Tibial nerve (tissue), 4 donors: ENCODE measurements around the gene IL1RL1. TPM values are rescaled to one million over a fixed set of nuclear protein-coding genes. Genes with fewer than 3 reads are reported as not detected.

ENCODE experiments used
- DNase-seq, 2 donors: peaks; one replicate each; pipeline ENCODE4 v3.0.0-alpha.2; 2019; ENCODE audit warnings: low spot score in 2 of 2
- H3K27ac ChIP-seq, 4 donors: fragments of 200-600 bp; sonication (generic) in 3 of 4; one replicate each; pipeline ENCODE4 v1.5.1; 2017 to 2019; ENCODE audit warnings: mild to moderate bottlenecking in 1 of 4
- H3K27me3 ChIP-seq, 2 donors: fragments of 200-600 bp; sonication (generic) in 1 of 2; one replicate each; pipeline versions ENCODE4 v1.5.1 to v1.6.0; 2017 to 2019
- H3K36me3 ChIP-seq, 3 donors: fragments of 200-600 bp; sonication (generic); one replicate each; pipeline ENCODE4 v1.5.1; 2018 to 2019
- H3K4me1 ChIP-seq, 4 donors: fragments of 200-600 bp; sonication (generic) in 3 of 4; one replicate each; pipeline ENCODE4 v1.5.1; 2017 to 2019
- H3K4me3 ChIP-seq, 4 donors: fragments of 200-600 bp; sonication (generic) in 3 of 4; one replicate each; pipeline ENCODE4 v1.5.1; 2017 to 2019; ENCODE audit warnings: mild to moderate bottlenecking in 1 of 4, moderate library complexity in 1 of 4
- H3K9me3 ChIP-seq, 4 donors: fragments of 200-600 bp; sonication (generic) in 3 of 4; one replicate each; pipeline ENCODE4 v1.5.1; 2017 to 2019
- CTCF ChIP-seq, 5 experiments: fragments of 200-600 bp in 3 of 5; fragments of 450-650 bp in 2 of 5; sonication (generic) in 3 of 5; IDR thresholded peaks; one replicate each; pipeline ENCODE4 v1.5.1; 2016 to 2019; ENCODE audit warnings: antibody characterized with exemption in 5 of 5, mild to moderate bottlenecking in 3 of 5, moderate library complexity in 2 of 5
- EP300 ChIP-seq, 2 donors: sonication (generic); formaldehyde crosslinking; IDR thresholded peaks; one replicate each; pipeline ENCODE4 v1.6.1; 2017; ENCODE audit warnings: antibody characterized with exemption in 2 of 2, mild to moderate bottlenecking in 1 of 2
- POLR2A ChIP-seq, 2 donors: fragments of 450-650 bp; IDR thresholded peaks; one replicate each; pipeline ENCODE4 v1.6.1; 2017; ENCODE audit warnings: antibody characterized with exemption in 2 of 2, mild to moderate bottlenecking in 2 of 2, moderate library complexity in 2 of 2
- WGBS, 2 donors: methylation state at CpG; one replicate each; pipeline ENCODE4 v1.1.5; 2018; 5-methylcytosine and 5-hydroxymethylcytosine counted together
- total RNA-seq, 4 donors: library from RNA; depleted of rRNA; stranded (reverse); fragments of >200 nt; gene quantifications; one replicate each; pipeline ENCODE4 v1.1.0, GENCODE V29; 2016

The IL1RL1 gene
- total RNA-seq, 4 donors from 2014 or later: 3.9 to 17.7 (median 6.9) TPM

DNA sequence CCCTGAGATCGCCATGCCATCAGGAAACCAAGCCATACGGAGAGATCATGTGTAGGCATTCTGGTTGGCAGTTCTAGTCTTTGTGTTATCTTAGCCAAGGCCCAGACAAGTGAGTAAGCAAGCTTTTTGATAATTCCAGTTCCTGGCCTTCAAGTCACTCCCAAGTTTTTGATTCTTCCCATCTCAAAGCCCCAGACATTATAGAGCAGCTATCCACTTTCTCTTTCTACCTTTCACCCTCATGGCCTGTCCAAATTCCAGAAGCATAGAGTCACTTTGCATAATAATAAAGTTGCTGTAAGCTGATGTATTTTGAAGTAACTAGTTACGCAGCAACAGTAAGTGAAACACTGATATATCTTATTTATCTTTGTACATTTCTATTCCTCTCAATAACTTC, 26.8 kb upstream of the IL1RL1 start:
- H3K36me3 ChIP-seq: no peaks in the 10 kb centered on the region
- no peaks in the 10 kb centered on the region for H3K27me3 ChIP-seq
- 92 to 93% methylated on average over 3 of the region's 3 CpGs for WGBS, 2 donors
- TF ChIP-seq POLR2A (IDR thresholded peaks at IDR 0.05) (no peak), CTCF (IDR thresholded peaks at IDR 0.05) (no peak), EP300 (IDR thresholded peaks at IDR 0.05) (no peak)
- no peaks in the 10 kb centered on the region for H3K4me1 ChIP-seq
- no peak for DNase-seq
- no peaks in the 10 kb centered on the region for H3K9me3 ChIP-seq
- H3K27ac ChIP-seq: no peak overlapping the region
- H3K4me3 ChIP-seq: no peak overlapping the region

DNA sequence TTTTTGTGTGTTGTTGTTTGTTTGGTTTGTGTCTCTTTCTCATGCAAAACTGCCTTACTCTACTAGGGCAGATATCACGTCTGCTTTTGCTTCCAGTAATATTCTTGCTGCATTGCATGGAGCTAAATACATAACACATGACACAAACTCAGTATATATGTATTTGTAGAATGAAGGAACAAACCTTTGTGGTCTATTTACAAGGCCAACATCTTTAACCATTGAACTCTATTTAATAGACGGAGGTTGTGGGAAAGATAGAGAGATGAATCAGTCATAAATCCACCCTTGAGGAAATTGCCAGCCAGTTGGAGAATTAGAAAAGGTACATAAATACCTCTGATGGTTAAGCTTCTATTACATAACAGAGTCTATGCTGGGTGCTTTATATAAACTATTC, 26.0 kb upstream of the IL1RL1 start:
- Histone ChIP-seq H3K4me3 (no peak overlapping the region), H3K27me3 (no peaks in the 10 kb centered on the region), H3K36me3 (no peaks in the 10 kb centered on the region), H3K4me1 (no peaks in the 10 kb centered on the region), H3K9me3 (no peaks in the 10 kb centered on the region), H3K27ac (no peak overlapping the region)
- no peak for TF ChIP-seq EP300 (IDR thresholded peaks at IDR 0.05)
- no peak for TF ChIP-seq POLR2A (IDR thresholded peaks at IDR 0.05)
- TF ChIP-seq CTCF (IDR thresholded peaks at IDR 0.05): no peak
- no peak for DNase-seq
- WGBS, 2 donors: 82 to 86% methylated on average over 2 of the region's 2 CpGs

GRCh38 chr2:102286041-102286440, 25.3 kb upstream of the IL1RL1 start:
- no peak overlapping the region for H3K4me3 ChIP-seq
- TF ChIP-seq POLR2A (IDR thresholded peaks at IDR 0.05): no peak
- no peak for TF ChIP-seq CTCF (IDR thresholded peaks at IDR 0.05)
- no peak for TF ChIP-seq EP300 (IDR thresholded peaks at IDR 0.05)
- H3K4me1 ChIP-seq: no peaks in the 10 kb centered on the region
- no peaks in the 10 kb centered on the region for H3K27me3 ChIP-seq
- 50 to 63% methylated on average over 3 of the region's 3 CpGs for WGBS, 2 donors
- no peak overlapping the region for H3K27ac ChIP-seq
- H3K36me3 ChIP-seq: no peaks in the 10 kb centered on the region
- H3K9me3 ChIP-seq: no peaks in the 10 kb centered on the region
- no peak for DNase-seq

DNA sequence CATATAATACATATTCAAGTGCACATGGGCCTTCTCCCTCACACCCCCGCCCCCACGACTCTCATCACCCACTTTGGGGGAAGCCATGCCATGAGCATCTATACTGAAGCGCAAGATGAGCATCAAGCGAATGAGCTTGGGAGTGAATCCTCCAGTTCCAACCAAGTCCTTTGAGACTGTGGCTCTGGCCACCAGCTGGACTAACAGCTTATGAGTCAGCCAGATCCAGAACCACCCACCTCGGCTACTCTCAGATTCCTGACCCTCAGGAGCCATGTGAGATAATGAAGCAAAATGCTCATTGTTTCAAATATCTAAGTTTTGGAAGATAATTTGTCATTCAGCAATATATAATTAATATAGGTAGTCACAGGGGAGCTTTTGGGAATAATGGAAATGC, 22.2 kb upstream of the IL1RL1 start:
- 86 to 94% methylated on average over 5 of the region's 5 CpGs for WGBS, 2 donors
- no peaks in the 10 kb centered on the region for H3K4me1 ChIP-seq
- DNase-seq: no peak
- H3K4me3 ChIP-seq: no peak overlapping the region
- H3K27me3 ChIP-seq: no peaks in the 10 kb centered on the region
- TF ChIP-seq POLR2A (IDR thresholded peaks at IDR 0.05) (no peak), EP300 (IDR thresholded peaks at IDR 0.05) (no peak), CTCF (IDR thresholded peaks at IDR 0.05) (no peak)
- H3K27ac ChIP-seq: no peak overlapping the region
- H3K36me3 ChIP-seq: no peaks in the 10 kb centered on the region
- H3K9me3 ChIP-seq: no peaks in the 10 kb centered on the region

DNA sequence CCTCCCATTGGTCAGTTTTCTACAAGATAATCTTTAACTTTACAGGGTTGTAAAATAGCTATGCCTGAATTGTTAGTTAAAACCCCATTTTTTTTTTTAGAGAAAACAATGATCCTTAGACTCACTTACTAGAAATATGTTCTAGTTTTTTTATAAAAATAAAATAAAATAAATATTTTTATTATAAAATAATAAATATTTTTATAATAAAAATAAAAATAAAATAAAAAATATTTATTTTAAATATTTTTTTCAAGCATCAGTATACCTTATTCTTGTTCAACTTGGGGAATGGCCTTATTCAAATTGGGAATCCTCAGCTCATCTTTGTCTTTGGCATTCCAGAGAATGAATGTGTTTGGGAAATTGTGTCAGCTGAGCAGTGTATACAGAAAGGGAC, 20.8 kb upstream of the IL1RL1 start:
- no peaks in the 10 kb centered on the region for H3K27me3 ChIP-seq
- no peak overlapping the region for H3K4me3 ChIP-seq
- DNase-seq: no peak
- no peaks in the 10 kb centered on the region for H3K9me3 ChIP-seq
- no peaks in the 10 kb centered on the region for H3K36me3 ChIP-seq
- TF ChIP-seq CTCF (IDR thresholded peaks at IDR 0.05) (no peak), POLR2A (IDR thresholded peaks at IDR 0.05) (no peak), EP300 (IDR thresholded peaks at IDR 0.05) (no peak)
- H3K27ac ChIP-seq: no peak overlapping the region
- no peaks in the 10 kb centered on the region for H3K4me1 ChIP-seq
